SK-N-SH (cell line): Measurements from ENCODE around the gene ALDH1L2. TPM values are rescaled to one million over a fixed set of nuclear protein-coding genes. Genes with fewer than 3 reads are reported as not detected.

ENCODE experiments used
- CTCF ChIA-PET: fragments of 300-600, 350-600 bp; formaldehyde crosslinking; extraction: SDS; loops from one replicate; lab custom pipeline; 2021; lab: Yijun Ruan, JAX
- POLR2A ChIA-PET: fragments of 350-600 bp; sonication (Branson Sonifier 250); formaldehyde crosslinking; extraction: SDS; loops from one replicate; lab custom pipeline; 2020; ENCODE audit warnings: antibody characterized with exemption, inconsistent platforms; lab: Yijun Ruan, JAX
- DNase-seq: peaks from one replicate; pipeline ENCODE4 v3.0.0; 2012
- H2AFZ ChIP-seq: fragments of 200-600 bp; sonication (generic); 2 replicates; pipeline ENCODE4 v1.8.1; 2016; ENCODE audit warnings: antibody characterized with exemption, mild to moderate bottlenecking, low read depth
- H3F3A ChIP-seq: fragments of 200-600 bp; sonication (generic); replicated peaks from 2 replicates; pipeline ENCODE3; 2016; ENCODE audit warnings: antibody characterized with exemption, mild to moderate bottlenecking; ENCODE audit not compliant: insufficient read depth
- H3K27ac ChIP-seq, 2 experiments: fragments of 200-500 bp in 1 of 2; fragments of 200-600 bp in 1 of 2; sonication (Bioruptor generic) in 1 of 2; sonication (generic), shearing (Covaris generic) in 1 of 2; 2 replicates each; pipeline versions ENCODE4 v1.5.1 to v1.6.1; 2014 to 2016; ENCODE audit warnings: low read depth in 2 of 2, inconsistent platforms in 1 of 2, low read length in 1 of 2, mild to moderate bottlenecking in 1 of 2, mixed read lengths in 1 of 2
- H3K27me3 ChIP-seq: fragments of 200-600 bp; sonication (generic), shearing (Covaris generic); 2 replicates; pipeline ENCODE4 v1.6.1; 2016; ENCODE audit warnings: mixed run types; ENCODE audit not compliant: insufficient read depth
- H3K36me3 ChIP-seq, 2 experiments: fragments of 200-500 bp in 1 of 2; fragments of 200-600 bp in 1 of 2; sonication (Bioruptor generic) in 1 of 2; sonication (generic) in 1 of 2; replicated peaks in 1 of 2; 2 replicates each; pipeline versions ENCODE3 to v1.5.1; 2014 to 2016; ENCODE audit warnings: low read length in 1 of 2, mild to moderate bottlenecking in 1 of 2; ENCODE audit not compliant: insufficient read depth in 2 of 2, control insufficient read depth in 1 of 2
- H3K4me1 ChIP-seq, 2 experiments: fragments of 200-500 bp in 1 of 2; fragments of 200-600 bp in 1 of 2; sonication (Bioruptor generic) in 1 of 2; sonication (generic), shearing (Covaris generic) in 1 of 2; 2 replicates each; pipeline versions ENCODE4 v1.5.1 to v1.6.1; 2014 to 2016; ENCODE audit warnings: low read depth in 1 of 2, low read length in 1 of 2, mixed run types in 1 of 2; ENCODE audit not compliant: insufficient read depth in 2 of 2, control insufficient read depth in 1 of 2
- H3K4me2 ChIP-seq: fragments of 200-600 bp; sonication (generic), shearing (Covaris generic); 2 replicates; pipeline ENCODE4 v1.6.1; 2017; ENCODE audit warnings: mixed run types
- H3K4me3 ChIP-seq, 2 experiments: fragments of 200-500 bp in 1 of 2; fragments of 200-600 bp in 1 of 2; sonication (Bioruptor generic) in 1 of 2; sonication (generic), shearing (Covaris generic) in 1 of 2; 2 replicates each; pipeline versions ENCODE4 v1.5.1 to v1.8.1; 2014 to 2016; ENCODE audit warnings: low read depth in 2 of 2, inconsistent platforms in 1 of 2, low read length in 1 of 2, mild to moderate bottlenecking in 1 of 2, mixed read lengths in 1 of 2, moderate library complexity in 1 of 2
- H3K79me2 ChIP-seq: fragments of 200-600 bp; sonication (generic); 2 replicates; pipeline ENCODE4 v1.8.1; 2017; ENCODE audit warnings: mild to moderate bottlenecking; ENCODE audit not compliant: insufficient read depth
- H3K9ac ChIP-seq: fragments of 200-600 bp; sonication (generic); 2 replicates; pipeline ENCODE4 v1.6.1; 2017; ENCODE audit warnings: mixed run types
- H3K9me2 ChIP-seq: fragments of 200-600 bp; sonication (generic); 2 replicates; pipeline ENCODE4 v1.6.1; 2017; ENCODE audit warnings: mixed run types
- H3K9me3 ChIP-seq: fragments of 200-600 bp; sonication (generic); 2 replicates; pipeline ENCODE4 v1.6.1; 2017; ENCODE audit warnings: mixed run types, mild to moderate bottlenecking, moderate library complexity
- H4K20me1 ChIP-seq: fragments of 200-600 bp; sonication (generic); 2 replicates; pipeline ENCODE4 v1.6.1; 2017; ENCODE audit warnings: mild to moderate bottlenecking, mixed run types; ENCODE audit not compliant: insufficient read depth
- CHD2 ChIP-seq: fragments of 150-350 bp; IDR thresholded peaks from 2 replicates; pipeline ENCODE4 v1.6.1; 2018; ENCODE audit warnings: low read length; ENCODE audit not compliant: partially characterized antibody
- EP300 ChIP-seq, 2 experiments: IDR thresholded peaks; 2 replicates each; pipeline versions ENCODE4 v1.4.0 to v1.6.1; 2012; ENCODE audit warnings: borderline replicate concordance in 1 of 2, low read depth in 1 of 2, low read length in 1 of 2
- FOXJ3 ChIP-seq: sonication (generic); formaldehyde crosslinking; IDR thresholded peaks from 2 replicates; pipeline ENCODE4 v1.5.1; 2020; ENCODE audit warnings: mild to moderate bottlenecking, missing genetic modification reagents
- GATA2 ChIP-seq: sonication (generic); formaldehyde crosslinking; IDR thresholded peaks from 2 replicates; pipeline ENCODE4 v1.5.0; 2020; ENCODE audit warnings: mild to moderate bottlenecking, missing genetic modification reagents
- MXI1 ChIP-seq: IDR thresholded peaks from 2 replicates; pipeline ENCODE4 v1.6.1; 2012; ENCODE audit warnings: mild to moderate bottlenecking, low read depth, low read length, improper control_type of control experiment
- NFIC ChIP-seq: IDR thresholded peaks from 2 replicates; pipeline ENCODE4 v1.4.0; 2012; ENCODE audit warnings: borderline replicate concordance
- POLR2AphosphoS5 ChIP-seq: IDR thresholded peaks from 2 replicates; pipeline ENCODE4 v1.6.1; 2012; ENCODE audit warnings: low read depth, low read length
- RFX5 ChIP-seq: IDR thresholded peaks from 2 replicates; pipeline ENCODE4 v1.6.1; 2012; ENCODE audit warnings: mild to moderate bottlenecking, improper control_type of control experiment, low read length
- RXRA ChIP-seq: IDR thresholded peaks from 2 replicates; pipeline ENCODE4 v1.4.0; 2012; ENCODE audit warnings: low read depth, mild to moderate bottlenecking, borderline replicate concordance
- TAF1 ChIP-seq: IDR thresholded peaks from 2 replicates; pipeline ENCODE4 v1.6.1; 2012; ENCODE audit warnings: low read depth, mild to moderate bottlenecking, low read length, moderate library complexity, borderline replicate concordance
- TCF12 ChIP-seq: IDR thresholded peaks from 2 replicates; pipeline ENCODE4 v1.4.0; 2012
- WGBS: methylation state at CpG from one replicate; pipeline ENCODE4 v1.1.6; 2017; ENCODE audit warnings: low lambda C conversion rate; 5-methylcytosine and 5-hydroxymethylcytosine counted together
- polyA plus RNA-seq, 3 experiments: library from polyadenylated mRNA; depleted of rRNA; stranded (reverse); fragments of >200 nt; gene quantifications; 2 replicates each; pipeline ENCODE4 v1.2.3, GENCODE V29; 2012
- TF ChIP-seq, protein P1 (sequence below): IDR thresholded peaks from 2 replicates; pipeline ENCODE4 v1.4.0; 2012; ENCODE audit warnings: low read depth, borderline replicate concordance
- TF ChIP-seq, protein P2 (sequence below): fragments of 200-600 bp; sonication (generic); IDR thresholded peaks from 2 replicates; pipeline ENCODE4 v1.6.1; 2017; ENCODE audit warnings: antibody characterized with exemption, mild to moderate bottlenecking, moderate library complexity
- TF ChIP-seq, protein P3 (sequence below): IDR thresholded peaks from 2 replicates; pipeline ENCODE4; 2012
- TF ChIP-seq, protein P4 (sequence below): fragments of 150-350 bp; IDR thresholded peaks from 2 replicates; pipeline ENCODE4 v1.6.1; 2017; ENCODE audit warnings: antibody characterized with exemption, low read length, low read depth, borderline replicate concordance

Gene ALDH1L2
- polyA plus RNA-seq, 1 of the 3 experiments (the other 2 are of a cell fraction): 1.9 TPM

DNA sequence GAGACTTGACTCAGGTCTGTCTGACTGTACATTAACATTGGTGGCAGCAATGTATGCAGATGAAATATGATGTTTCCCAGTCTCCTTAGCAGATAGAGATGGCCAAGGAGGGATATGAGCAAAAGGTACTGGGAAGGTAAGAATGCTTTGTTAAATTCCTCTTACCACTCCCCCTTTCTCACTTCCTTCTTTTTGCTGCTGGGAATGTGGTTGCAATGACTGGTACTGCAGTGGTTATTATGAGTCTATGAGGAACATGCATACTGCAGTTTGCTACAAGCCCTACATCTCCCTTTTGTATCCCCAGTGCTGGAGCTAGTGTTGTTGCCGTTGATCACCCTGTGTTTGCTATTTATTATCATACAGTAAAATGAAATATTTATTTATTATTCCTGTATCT, 35.9 kb downstream of the ALDH1L2 start:
- ChIA-PET CTCF (interaction anchor here (3.3 kb wide), 1 partner anchor 666 kb away, joined by 12 read pairs; no protein-coding TSS in a partner anchor), POLR2A (no interaction called here)
- Histone ChIP-seq H3K4me2 (no peak overlapping the region), H3K9ac (no peak overlapping the region), H3K4me1 (no peaks in the 10 kb centered on the region; a peak in 1 of 4 replicates), H3K9me3 (no peaks in the 10 kb centered on the region), H3K27me3 (no peaks in the 10 kb centered on the region), H3F3A (no peaks in the 10 kb centered on the region), H3K4me3 (no peak overlapping the region), H3K27ac (no peak overlapping the region), H2AFZ (no peak overlapping the region), H4K20me1 (no peaks in the 10 kb centered on the region), H3K36me3 (peaks cover 6 to 7% of the 10 kb centered on the region in 2 experiments), H3K9me2 (no peaks in the 10 kb centered on the region), H3K79me2 (no peaks in the 10 kb centered on the region)
- WGBS: 93% methylated on average over 1 of the region's 1 CpG
- no peak for DNase-seq
- TF ChIP-seq, protein P1, sequence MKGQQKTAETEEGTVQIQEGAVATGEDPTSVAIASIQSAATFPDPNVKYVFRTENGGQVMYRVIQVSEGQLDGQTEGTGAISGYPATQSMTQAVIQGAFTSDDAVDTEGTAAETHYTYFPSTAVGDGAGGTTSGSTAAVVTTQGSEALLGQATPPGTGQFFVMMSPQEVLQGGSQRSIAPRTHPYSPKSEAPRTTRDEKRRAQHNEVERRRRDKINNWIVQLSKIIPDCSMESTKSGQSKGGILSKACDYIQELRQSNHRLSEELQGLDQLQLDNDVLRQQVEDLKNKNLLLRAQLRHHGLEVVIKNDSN: no peak
- TF ChIP-seq POLR2AphosphoS5 (no peak), MXI1 (no peak), GATA2 (CRISPR knock-in tag) (no peak), EP300 (IDR thresholded peaks at IDR 0.05; ENCODE audit: borderline replicate concordance in 1 of 2, low read depth in 1 of 2, low read length in 1 of 2) (no peak), FOXJ3 (CRISPR knock-in tag) (no peak), CHD2 (no peak), NFIC (no peak)
- TF ChIP-seq, protein P2, sequence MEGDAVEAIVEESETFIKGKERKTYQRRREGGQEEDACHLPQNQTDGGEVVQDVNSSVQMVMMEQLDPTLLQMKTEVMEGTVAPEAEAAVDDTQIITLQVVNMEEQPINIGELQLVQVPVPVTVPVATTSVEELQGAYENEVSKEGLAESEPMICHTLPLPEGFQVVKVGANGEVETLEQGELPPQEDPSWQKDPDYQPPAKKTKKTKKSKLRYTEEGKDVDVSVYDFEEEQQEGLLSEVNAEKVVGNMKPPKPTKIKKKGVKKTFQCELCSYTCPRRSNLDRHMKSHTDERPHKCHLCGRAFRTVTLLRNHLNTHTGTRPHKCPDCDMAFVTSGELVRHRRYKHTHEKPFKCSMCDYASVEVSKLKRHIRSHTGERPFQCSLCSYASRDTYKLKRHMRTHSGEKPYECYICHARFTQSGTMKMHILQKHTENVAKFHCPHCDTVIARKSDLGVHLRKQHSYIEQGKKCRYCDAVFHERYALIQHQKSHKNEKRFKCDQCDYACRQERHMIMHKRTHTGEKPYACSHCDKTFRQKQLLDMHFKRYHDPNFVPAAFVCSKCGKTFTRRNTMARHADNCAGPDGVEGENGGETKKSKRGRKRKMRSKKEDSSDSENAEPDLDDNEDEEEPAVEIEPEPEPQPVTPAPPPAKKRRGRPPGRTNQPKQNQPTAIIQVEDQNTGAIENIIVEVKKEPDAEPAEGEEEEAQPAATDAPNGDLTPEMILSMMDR: no peak
- TF ChIP-seq, protein P3, sequence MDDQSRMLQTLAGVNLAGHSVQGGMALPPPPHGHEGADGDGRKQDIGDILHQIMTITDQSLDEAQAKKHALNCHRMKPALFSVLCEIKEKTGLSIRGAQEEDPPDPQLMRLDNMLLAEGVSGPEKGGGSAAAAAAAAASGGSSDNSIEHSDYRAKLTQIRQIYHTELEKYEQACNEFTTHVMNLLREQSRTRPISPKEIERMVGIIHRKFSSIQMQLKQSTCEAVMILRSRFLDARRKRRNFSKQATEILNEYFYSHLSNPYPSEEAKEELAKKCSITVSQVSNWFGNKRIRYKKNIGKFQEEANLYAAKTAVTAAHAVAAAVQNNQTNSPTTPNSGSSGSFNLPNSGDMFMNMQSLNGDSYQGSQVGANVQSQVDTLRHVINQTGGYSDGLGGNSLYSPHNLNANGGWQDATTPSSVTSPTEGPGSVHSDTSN: no peak

DNA sequence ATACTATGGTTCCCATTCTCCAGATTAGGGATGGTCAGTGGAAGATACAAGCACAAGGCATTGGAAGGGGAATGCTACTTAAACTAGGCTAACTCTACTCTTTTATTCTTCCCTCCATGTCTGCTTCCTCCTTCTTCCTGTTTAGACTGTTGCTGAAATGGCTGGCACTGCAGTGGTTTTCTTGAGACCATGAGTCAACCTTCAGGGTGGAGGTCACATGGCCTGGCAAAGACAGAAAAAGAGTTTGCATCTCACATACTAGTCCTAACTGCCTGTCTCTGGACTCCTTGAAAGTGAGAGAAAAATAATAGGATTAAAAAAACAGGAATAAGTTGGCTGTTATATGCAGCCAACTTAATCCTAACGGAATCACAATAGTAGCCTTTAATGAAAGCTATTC, 37.0 kb downstream of the ALDH1L2 start:
- POLR2A ChIA-PET: no interaction called here
- no peaks in the 10 kb centered on the region for H4K20me1 ChIP-seq
- WGBS: 95% methylated on average over 1 of the region's 1 CpG
- no peaks in the 10 kb centered on the region for H3K79me2 ChIP-seq
- no peaks in the 10 kb centered on the region for H3K9me3 ChIP-seq
- no peak overlapping the region for H3K9ac ChIP-seq
- no peaks in the 10 kb centered on the region for H3K27me3 ChIP-seq
- TF ChIP-seq, protein P4, sequence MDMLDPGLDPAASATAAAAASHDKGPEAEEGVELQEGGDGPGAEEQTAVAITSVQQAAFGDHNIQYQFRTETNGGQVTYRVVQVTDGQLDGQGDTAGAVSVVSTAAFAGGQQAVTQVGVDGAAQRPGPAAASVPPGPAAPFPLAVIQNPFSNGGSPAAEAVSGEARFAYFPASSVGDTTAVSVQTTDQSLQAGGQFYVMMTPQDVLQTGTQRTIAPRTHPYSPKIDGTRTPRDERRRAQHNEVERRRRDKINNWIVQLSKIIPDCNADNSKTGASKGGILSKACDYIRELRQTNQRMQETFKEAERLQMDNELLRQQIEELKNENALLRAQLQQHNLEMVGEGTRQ: no peak
- TF ChIP-seq GATA2 (CRISPR knock-in tag): no peak
- TF ChIP-seq RXRA: no peak
- TF ChIP-seq TCF12: no peak
- TF ChIP-seq, protein P2: no peak
- no peak for TF ChIP-seq RFX5
- TF ChIP-seq TAF1: no peak
- TF ChIP-seq, all 33 proteins: peak for 0
- Histone ChIP-seq H3F3A (no peaks in the 10 kb centered on the region), H3K27ac (no peak overlapping the region), H3K4me2 (no peak overlapping the region), H3K4me1 (no peaks in the 10 kb centered on the region), H2AFZ (no peak overlapping the region), H3K36me3 (peaks cover 4 to 6% of the 10 kb centered on the region in 2 experiments), H3K4me3 (no peak overlapping the region), H3K9me2 (no peaks in the 10 kb centered on the region)
- no peak for DNase-seq
- CTCF ChIA-PET: interaction anchor here (1.0 kb wide), 1 partner anchor 8 kb away, joined by 5 read pairs; no protein-coding TSS in a partner anchor
